ENCODE measurements around the gene UNC13C.

DNA sequence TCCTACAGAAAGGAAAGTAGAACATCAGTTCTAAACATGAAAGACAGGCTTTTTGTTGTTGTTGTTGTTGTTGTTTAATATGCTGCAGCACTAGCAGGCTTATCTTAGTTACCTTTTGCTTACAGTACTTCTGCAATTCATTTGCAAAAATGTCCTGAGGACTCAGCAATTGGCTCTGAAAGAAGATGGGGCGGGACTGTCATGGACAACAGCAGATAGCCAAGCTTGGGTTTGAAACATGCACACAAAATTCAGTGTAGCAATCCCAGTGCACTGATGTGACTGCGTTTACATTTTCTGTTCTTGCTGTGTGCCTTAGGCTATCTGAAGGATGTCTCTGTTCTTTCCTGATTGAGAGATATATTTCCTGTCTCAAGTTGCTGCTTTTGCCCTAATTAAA is 9.2 kb downstream of the UNC13C start:
- TF ChIP-seq GATA2 (IDR thresholded peaks at IDR 0.05; ENCODE audit: low read depth, low read length) (no peak), GATA3 (IDR thresholded peaks at IDR 0.05; ENCODE audit: low read depth, low read length) (no peak)

All from SH-SY5Y (cell line).